Kidney (tissue), 14 donors: ENCODE results near the gene OR2H1. TPM values are rescaled to one million over a fixed set of nuclear protein-coding genes. Genes with fewer than 3 reads are reported as not detected.

Experiments used
- DNase-seq, 5 donors: peaks; one replicate each; pipeline ENCODE4 v3.0.0-alpha.2; 2013 to 2020
- FAIRE-seq: peaks from 2 replicates; lab custom pipeline; 2012; peaks lifted over from hg19 to GRCh38; lab: Jason Lieb, UNC
- H3K27ac ChIP-seq, 2 donors: one replicate each; pipeline ENCODE4 v1.7.0; 2013; ENCODE audit warnings: low read depth in 2 of 2, low read length in 2 of 2, inconsistent platforms in 1 of 2
- H3K27me3 ChIP-seq: one replicate; pipeline ENCODE4 v1.7.1; 2013; ENCODE audit warnings: low read length, inconsistent platforms; ENCODE audit not compliant: control insufficient read depth, insufficient read depth
- H3K36me3 ChIP-seq, 3 donors: one replicate each; pipeline versions ENCODE4 v1.7.0 to v1.7.1; 2013; ENCODE audit warnings: low read length in 3 of 3, control low read depth in 1 of 3, inconsistent platforms in 1 of 3; ENCODE audit not compliant: insufficient read depth in 3 of 3, control insufficient read depth in 2 of 3
- H3K4me1 ChIP-seq, 3 donors: one replicate each; pipeline versions ENCODE4 v1.7.0 to v1.7.1; 2013; ENCODE audit warnings: low read length in 3 of 3, inconsistent platforms in 1 of 3, low read depth in 1 of 3; ENCODE audit not compliant: control insufficient read depth in 2 of 3, insufficient read depth in 2 of 3
- H3K4me3 ChIP-seq, 3 donors: one replicate each; pipeline versions ENCODE4 v1.7.0 to v1.8.1; 2013; ENCODE audit warnings: low read length in 3 of 3, control low read depth in 1 of 3, inconsistent platforms in 1 of 3
- H3K9ac ChIP-seq, 3 donors: one replicate each; pipeline versions ENCODE4 v1.7.0 to v1.7.1; 2013; ENCODE audit warnings: low read length in 3 of 3, control low read depth in 1 of 3, inconsistent platforms in 1 of 3
- H3K9me3 ChIP-seq, 3 donors: one replicate each; pipeline versions ENCODE4 v1.7.0 to v1.7.1; 2013; ENCODE audit warnings: low read length in 3 of 3, control low read depth in 1 of 3, inconsistent platforms in 1 of 3; ENCODE audit not compliant: control insufficient read depth in 2 of 3, insufficient read depth in 1 of 3
- CTCF ChIP-seq: IDR thresholded peaks from 3 replicates; pipeline ENCODE4 v1.5.1; 2012; ENCODE audit warnings: mild to moderate bottlenecking, moderate library complexity, borderline replicate concordance; ENCODE audit not compliant: insufficient read depth; ENCODE audit errors: extremely low read depth
- intact Hi-C: fragments of 100-400 bp; cut with DNase I; formaldehyde crosslinking; loops from one replicate; pipeline ENCODE4 v1.11.1; 2022
- polyA plus RNA-seq: library from polyadenylated mRNA; stranded (reverse); fragments of 350-450 nt; fragmentation: Illumina TruSeq; extraction: RNeasy Lipid Tissue Mini Kit (QIAGEN cat#74804); gene quantifications from one replicate; pipeline ENCODE4 v1.2.3, GENCODE V29; 2014; ENCODE audit warnings: low read depth, low replicate concordance; ENCODE audit not compliant: insufficient read depth
- total RNA-seq: library from RNA; stranded (reverse); fragmentation: NEBNext Ultra II Directional; extraction: Animal tissue kit (Norgen Biotek cat#: 25700); gene quantifications from one replicate; pipeline ENCODE4 v1.2.1, GENCODE V29; 2021
- donor health status: control.
- donor health status: control.
- donor health status: control.
- donor health status: control.
- donor health status: control.
- donor health status: DM: yes; HTN: yes; CAD: no.
- donor health status: Normal renal cell carcinoma (clear cell type).

Gene OR2H1
- total and polyA plus RNA-seq, 2 donors from 2014 or later, result not detected

DNA sequence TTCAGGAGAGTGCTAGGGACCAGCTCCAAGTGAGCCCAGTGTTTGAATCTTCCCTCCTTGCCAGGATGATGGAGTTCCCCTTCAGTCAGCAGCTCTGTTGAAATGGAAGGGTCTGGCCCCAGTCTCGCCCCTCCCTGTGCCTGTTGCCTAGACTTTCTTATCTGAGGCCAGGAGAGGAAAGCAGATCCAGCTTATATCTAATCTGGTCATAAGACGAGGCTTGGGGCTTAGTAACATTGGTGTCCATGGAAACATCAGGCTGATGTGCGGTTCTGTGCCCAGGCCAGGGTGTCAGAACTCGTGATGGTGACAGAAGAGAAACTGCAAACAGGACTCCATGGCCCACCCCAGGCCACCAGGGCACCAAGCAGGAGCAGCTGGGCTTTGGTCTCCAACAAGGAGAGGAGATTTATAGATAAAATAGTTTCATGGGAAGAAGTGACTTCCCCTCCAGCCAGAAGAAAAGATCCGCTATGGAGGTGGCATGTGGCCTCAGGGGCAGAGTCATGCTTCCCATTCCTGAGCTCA, 21.0 kb downstream of the OR2H1 start:
- Histone ChIP-seq H3K4me1 (no peaks in the 10 kb centered on the region), H3K9me3 (no peaks in the 10 kb centered on the region), H3K9ac (no peak overlapping the region), H3K27ac (no peak overlapping the region), H3K4me3 (no peak overlapping the region), H3K36me3 (no peaks in the 10 kb centered on the region), H3K27me3 (no peaks in the 10 kb centered on the region)
- FAIRE-seq (no peak), DNase-seq (no peak)
- intact Hi-C loops, result no loop called here
- no peak for TF ChIP-seq CTCF

- Histone ChIP-seq H3K36me3 (no peaks in the 10 kb centered on the region), H3K9me3 (no peaks in the 10 kb centered on the region), H3K27me3 (no peaks in the 10 kb centered on the region), H3K9ac (no peak overlapping the region), H3K4me3 (no peak overlapping the region), H3K4me1 (no peaks in the 10 kb centered on the region), H3K27ac (no peak overlapping the region)
- intact Hi-C loops, result no loop called here
- DNase-seq (no peak), FAIRE-seq (no peak)
- no peak for TF ChIP-seq CTCF
Observed at GRCh38 chr6:29478740-29479139, 21.8 kb downstream of the OR2H1 start.

- intact Hi-C loops, result no loop called here
Observed at GRCh38 chr6:29479560-29479959, 22.6 kb downstream of the OR2H1 start.

More at GRCh38 chr6:29479560-29479959, 22.6 kb downstream of the OR2H1 start:
- FAIRE-seq (no peak), DNase-seq (no peak)
- Histone ChIP-seq H3K9ac (no peak overlapping the region), H3K27me3 (no peaks in the 10 kb centered on the region), H3K27ac (no peak overlapping the region), H3K4me1 (no peaks in the 10 kb centered on the region), H3K4me3 (no peak overlapping the region), H3K36me3 (no peaks in the 10 kb centered on the region), H3K9me3 (no peaks in the 10 kb centered on the region)
- TF ChIP-seq CTCF, result no peak
